HepG2 (cell line): ENCODE data around the gene MAP3K8. TPM values are rescaled to one million over a fixed set of nuclear protein-coding genes. Genes with fewer than 3 reads are reported as not detected.

Experiments
- ARNT2 ChIP-seq: sonication (generic); formaldehyde crosslinking; IDR thresholded peaks from 2 replicates; pipeline ENCODE4 v1.8.0; 2022; ENCODE audit warnings: mild to moderate bottlenecking, low read depth, missing genetic modification reagents, moderate library complexity
- BCL3 ChIP-seq: sonication (generic); formaldehyde crosslinking; IDR thresholded peaks from 2 replicates; pipeline ENCODE4 v1.5.1; 2020; ENCODE audit warnings: mild to moderate bottlenecking, missing genetic modification reagents, moderate library complexity
- EP300 ChIP-seq, 3 experiments: sonication (generic) in 1 of 3; formaldehyde crosslinking in 1 of 3; IDR thresholded peaks; 2 replicates each; pipeline versions ENCODE4 v1.5.1 to v1.6.1; 2011 to 2020; ENCODE audit warnings: low read depth in 2 of 3, low read length in 2 of 3, borderline replicate concordance in 1 of 3, improper control_type of control experiment in 1 of 3, mild to moderate bottlenecking in 1 of 3, missing genetic modification reagents in 1 of 3, moderate library complexity in 1 of 3
- KDM4B ChIP-seq: sonication (generic); formaldehyde crosslinking; IDR thresholded peaks from 2 replicates; pipeline ENCODE4 v1.4.0; 2020; ENCODE audit warnings: missing genetic modification reagents
- MED1 ChIP-seq: sonication (generic); formaldehyde crosslinking; IDR thresholded peaks from 2 replicates; pipeline ENCODE4 v1.4.0; 2020; ENCODE audit warnings: missing genetic modification reagents
- NR2F1 ChIP-seq, 2 experiments: fragments of 450-650 bp in 1 of 2; formaldehyde crosslinking in 1 of 2; IDR thresholded peaks; 2 replicates each; pipeline versions ENCODE4 v1.5.0 to v1.6.1; 2016 to 2020; ENCODE audit warnings: mild to moderate bottlenecking in 1 of 2, missing compliant biosample characterization in 1 of 2, missing genetic modification reagents in 1 of 2, moderate library complexity in 1 of 2
- PAXIP1 ChIP-seq: sonication (generic); formaldehyde crosslinking; conservative IDR thresholded peaks from 2 replicates; pipeline ENCODE4 v1.4.0; 2020; ENCODE audit warnings: mild to moderate bottlenecking, missing genetic modification reagents, moderate library complexity
- PTBP1 ChIP-seq: fragments of 200-400 bp; formaldehyde crosslinking; IDR thresholded peaks from 2 replicates; pipeline ENCODE4 v1.6.1; 2018; ENCODE audit warnings: low read length, low read depth; ENCODE audit not compliant: poor library complexity, severe bottlenecking
- RARA ChIP-seq: IDR thresholded peaks from 2 replicates; pipeline ENCODE4 v1.6.1; 2016; ENCODE audit warnings: missing genetic modification reagents, missing compliant biosample characterization
- REPIN1 ChIP-seq: sonication (generic); formaldehyde crosslinking; IDR thresholded peaks from 2 replicates; pipeline ENCODE4 v1.8.0; 2022; ENCODE audit warnings: missing genetic modification reagents, low read depth, mild to moderate bottlenecking, borderline replicate concordance
- RFXANK ChIP-seq: IDR thresholded peaks from 2 replicates; pipeline ENCODE4 v1.6.1; 2016
- RNF2 ChIP-seq: fragments of 450-650 bp; conservative IDR thresholded peaks from 2 replicates; pipeline ENCODE4 v1.6.1; 2016; ENCODE audit warnings: low read depth
- SALL1 ChIP-seq: sonication (generic); formaldehyde crosslinking; IDR thresholded peaks from 2 replicates; pipeline ENCODE4 v1.8.0; 2022; ENCODE audit warnings: mild to moderate bottlenecking, missing genetic modification reagents
- SP5 ChIP-seq: IDR thresholded peaks from 2 replicates; pipeline ENCODE4 v1.6.1; 2016; ENCODE audit warnings: low read depth, borderline replicate concordance
- TOPORS ChIP-seq: sonication (generic); formaldehyde crosslinking; IDR thresholded peaks from 2 replicates; pipeline ENCODE4 v1.8.0; 2023; ENCODE audit warnings: mild to moderate bottlenecking, missing genetic modification reagents
- U2AF1 ChIP-seq: fragments of 200-400 bp; formaldehyde crosslinking; optimal IDR thresholded peaks from 2 replicates; pipeline ENCODE3; 2017; ENCODE audit warnings: mild to moderate bottlenecking, low read depth, low read length
- ZBTB37 ChIP-seq: sonication (generic); formaldehyde crosslinking; IDR thresholded peaks from 2 replicates; pipeline ENCODE4 v1.4.0; 2020; ENCODE audit warnings: mild to moderate bottlenecking, missing genetic modification reagents
- ZFP90 ChIP-seq: sonication (generic); formaldehyde crosslinking; IDR thresholded peaks from 2 replicates; pipeline ENCODE4 v1.8.0; 2022; ENCODE audit warnings: missing genetic modification reagents, mild to moderate bottlenecking, inconsistent platforms, borderline replicate concordance
- ZNF501 ChIP-seq: sonication (generic); formaldehyde crosslinking; IDR thresholded peaks from 2 replicates; pipeline ENCODE4 v1.5.1; 2020; ENCODE audit warnings: mild to moderate bottlenecking, moderate library complexity, missing genetic modification reagents
- ZNF792 ChIP-seq: IDR thresholded peaks from 2 replicates; pipeline ENCODE4 v1.6.1; 2016
- polyA plus RNA-seq, 8 experiments: library from polyadenylated mRNA; depleted of rRNA in 3 of 8; stranded (reverse) in 7 of 8; unstranded in 1 of 8; fragments of >200 nt; fragmentation: Illumina TruSeq in 4 of 8; extraction: Trizol in 4 of 8; gene quantifications; 2 replicates each; pipeline versions ENCODE4 v1.2.1 to v1.2.3, GENCODE V29; 2011 to 2016; ENCODE audit warnings: low read depth in 4 of 8, missing spikeins in 1 of 8, mixed read lengths in 1 of 8; ENCODE audit not compliant: insufficient read depth in 1 of 8
- total RNA-seq, 5 experiments: library from RNA; depleted of rRNA; stranded (reverse); fragments of >200 nt; fragmentation: Illumina TruSeq; extraction: Trizol; gene quantifications; 2 replicates each; pipeline ENCODE4 v1.2.3, GENCODE V29; 2016; ENCODE audit warnings: low read depth in 1 of 5
- TF ChIP-seq, protein P1 (sequence below): sonication (generic); formaldehyde crosslinking; IDR thresholded peaks from 2 replicates; pipeline ENCODE4 v1.5.1; 2020; ENCODE audit warnings: mild to moderate bottlenecking, missing genetic modification reagents, moderate library complexity

MAP3K8 gene
- total and polyA plus RNA-seq, 2 of the 13 experiments (the other 11 are each of a cell fraction or from before 2014, with no cell fraction given) = 19.3 to 37.9 TPM

GRCh38 chr10:30390207-30390606, 43.8 kb upstream of the MAP3K8 start (continued):
- TF ChIP-seq NR2F1 (CRISPR knock-in tag; IDR thresholded peaks at IDR 0.05) (peak; percentile 38 to 71; a peak in 3 of 4 replicates), PAXIP1 (CRISPR knock-in tag) (peak; percentile 47; the same call in 1 of the 2 replicates), RARA (CRISPR knock-in tag) (peak; percentile 59; the same call in 1 of the 2 replicates), RNF2 (no peak), U2AF1 (no peak), ZBTB37 (CRISPR knock-in tag) (no peak), SALL1 (CRISPR knock-in tag) (peak; percentile 74), BCL3 (CRISPR knock-in tag) (no peak), PTBP1 (no peak), REPIN1 (CRISPR knock-in tag) (no peak), EP300 (IDR thresholded peaks at IDR 0.05; ENCODE audit: low read depth in 2 of 2, low read length in 2 of 2) (peak in 1 of 2 experiments; percentile 45; a peak in 1 of 4 replicates), EP300 (CRISPR knock-in tag; IDR thresholded peaks at IDR 0.05; ENCODE audit: borderline replicate concordance) (no peak), KDM4B (CRISPR knock-in tag) (no peak), SP5 (CRISPR knock-in tag) (peak; percentile 57), ZNF792 (CRISPR knock-in tag) (no peak), ZNF501 (CRISPR knock-in tag) (no peak), ARNT2 (CRISPR knock-in tag) (no peak), TOPORS (CRISPR knock-in tag) (no peak), RFXANK (CRISPR knock-in tag) (no peak), MED1 (peak; percentile 47), ZFP90 (no peak)
- TF ChIP-seq, protein P1, sequence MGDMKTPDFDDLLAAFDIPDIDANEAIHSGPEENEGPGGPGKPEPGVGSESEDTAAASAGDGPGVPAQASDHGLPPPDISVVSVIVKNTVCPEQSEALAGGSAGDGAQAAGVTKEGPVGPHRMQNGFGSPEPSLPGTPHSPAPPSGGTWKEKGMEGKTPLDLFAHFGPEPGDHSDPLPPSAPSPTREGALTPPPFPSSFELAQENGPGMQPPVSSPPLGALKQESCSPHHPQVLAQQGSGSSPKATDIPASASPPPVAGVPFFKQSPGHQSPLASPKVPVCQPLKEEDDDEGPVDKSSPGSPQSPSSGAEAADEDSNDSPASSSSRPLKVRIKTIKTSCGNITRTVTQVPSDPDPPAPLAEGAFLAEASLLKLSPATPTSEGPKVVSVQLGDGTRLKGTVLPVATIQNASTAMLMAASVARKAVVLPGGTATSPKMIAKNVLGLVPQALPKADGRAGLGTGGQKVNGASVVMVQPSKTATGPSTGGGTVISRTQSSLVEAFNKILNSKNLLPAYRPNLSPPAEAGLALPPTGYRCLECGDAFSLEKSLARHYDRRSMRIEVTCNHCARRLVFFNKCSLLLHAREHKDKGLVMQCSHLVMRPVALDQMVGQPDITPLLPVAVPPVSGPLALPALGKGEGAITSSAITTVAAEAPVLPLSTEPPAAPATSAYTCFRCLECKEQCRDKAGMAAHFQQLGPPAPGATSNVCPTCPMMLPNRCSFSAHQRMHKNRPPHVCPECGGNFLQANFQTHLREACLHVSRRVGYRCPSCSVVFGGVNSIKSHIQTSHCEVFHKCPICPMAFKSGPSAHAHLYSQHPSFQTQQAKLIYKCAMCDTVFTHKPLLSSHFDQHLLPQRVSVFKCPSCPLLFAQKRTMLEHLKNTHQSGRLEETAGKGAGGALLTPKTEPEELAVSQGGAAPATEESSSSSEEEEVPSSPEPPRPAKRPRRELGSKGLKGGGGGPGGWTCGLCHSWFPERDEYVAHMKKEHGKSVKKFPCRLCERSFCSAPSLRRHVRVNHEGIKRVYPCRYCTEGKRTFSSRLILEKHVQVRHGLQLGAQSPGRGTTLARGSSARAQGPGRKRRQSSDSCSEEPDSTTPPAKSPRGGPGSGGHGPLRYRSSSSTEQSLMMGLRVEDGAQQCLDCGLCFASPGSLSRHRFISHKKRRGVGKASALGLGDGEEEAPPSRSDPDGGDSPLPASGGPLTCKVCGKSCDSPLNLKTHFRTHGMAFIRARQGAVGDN (CRISPR knock-in tag) = no peak
